ENCODE results near the gene MAML3.
A peak's percentile ranks its signal among the peaks of the same experiment; 100 is the strongest.

Gene MAML3

DNA sequence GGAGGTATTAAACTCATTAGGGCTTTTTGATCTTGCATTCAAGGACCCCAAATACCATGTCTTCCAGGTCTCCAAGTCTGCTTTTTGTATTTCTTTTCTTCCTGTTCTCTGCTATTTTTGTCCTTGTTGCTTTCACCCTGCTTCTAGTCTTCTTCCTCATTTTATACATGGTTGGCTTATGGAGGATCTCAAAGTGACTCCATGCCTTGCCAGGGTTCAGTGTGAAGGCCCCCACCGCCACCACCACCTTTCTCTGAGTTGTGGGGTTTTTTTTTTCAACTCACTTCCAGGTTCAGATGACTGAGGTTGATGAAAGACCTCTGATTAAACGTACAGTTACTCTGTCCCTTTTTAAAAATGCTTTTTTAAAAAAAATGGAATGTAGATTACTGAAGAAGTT lies 96.3 kb downstream of the MAML3 start:
- no peak for FAIRE-seq
- no peak for DNase-seq (ENCODE audit: insufficient read length, low spot score)
- TF ChIP-seq, protein P1, sequence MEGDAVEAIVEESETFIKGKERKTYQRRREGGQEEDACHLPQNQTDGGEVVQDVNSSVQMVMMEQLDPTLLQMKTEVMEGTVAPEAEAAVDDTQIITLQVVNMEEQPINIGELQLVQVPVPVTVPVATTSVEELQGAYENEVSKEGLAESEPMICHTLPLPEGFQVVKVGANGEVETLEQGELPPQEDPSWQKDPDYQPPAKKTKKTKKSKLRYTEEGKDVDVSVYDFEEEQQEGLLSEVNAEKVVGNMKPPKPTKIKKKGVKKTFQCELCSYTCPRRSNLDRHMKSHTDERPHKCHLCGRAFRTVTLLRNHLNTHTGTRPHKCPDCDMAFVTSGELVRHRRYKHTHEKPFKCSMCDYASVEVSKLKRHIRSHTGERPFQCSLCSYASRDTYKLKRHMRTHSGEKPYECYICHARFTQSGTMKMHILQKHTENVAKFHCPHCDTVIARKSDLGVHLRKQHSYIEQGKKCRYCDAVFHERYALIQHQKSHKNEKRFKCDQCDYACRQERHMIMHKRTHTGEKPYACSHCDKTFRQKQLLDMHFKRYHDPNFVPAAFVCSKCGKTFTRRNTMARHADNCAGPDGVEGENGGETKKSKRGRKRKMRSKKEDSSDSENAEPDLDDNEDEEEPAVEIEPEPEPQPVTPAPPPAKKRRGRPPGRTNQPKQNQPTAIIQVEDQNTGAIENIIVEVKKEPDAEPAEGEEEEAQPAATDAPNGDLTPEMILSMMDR (IDR thresholded peaks at IDR 0.05; ENCODE audit: insufficient read depth, missing control alignments) = no peak

DNA sequence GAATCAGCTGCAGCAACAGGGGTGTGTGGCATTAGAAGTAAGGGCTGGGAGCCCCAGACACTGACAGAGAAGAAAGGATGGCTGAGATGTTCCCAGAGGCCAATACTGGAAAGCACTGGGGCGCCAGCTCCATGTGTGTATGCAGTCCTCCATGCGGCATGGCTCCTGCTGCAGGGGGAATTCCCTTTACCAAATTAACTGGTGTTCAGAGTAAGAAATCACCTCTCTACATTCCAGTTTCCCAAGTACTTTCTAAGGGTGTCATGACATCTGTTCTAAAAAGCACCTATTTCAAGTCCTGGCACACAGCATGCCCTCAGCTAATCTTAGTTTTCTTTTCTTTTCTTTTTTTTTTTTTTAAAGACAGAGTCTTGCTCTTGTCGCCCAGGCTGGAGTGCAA lies 98.0 kb downstream of the MAML3 start:
- FAIRE-seq (no peak), DNase-seq (ENCODE audit: insufficient read length, low spot score) (no peak)
- TF ChIP-seq, protein P1 (IDR thresholded peaks at IDR 0.05; ENCODE audit: insufficient read depth, missing control alignments) = no peak

DNA sequence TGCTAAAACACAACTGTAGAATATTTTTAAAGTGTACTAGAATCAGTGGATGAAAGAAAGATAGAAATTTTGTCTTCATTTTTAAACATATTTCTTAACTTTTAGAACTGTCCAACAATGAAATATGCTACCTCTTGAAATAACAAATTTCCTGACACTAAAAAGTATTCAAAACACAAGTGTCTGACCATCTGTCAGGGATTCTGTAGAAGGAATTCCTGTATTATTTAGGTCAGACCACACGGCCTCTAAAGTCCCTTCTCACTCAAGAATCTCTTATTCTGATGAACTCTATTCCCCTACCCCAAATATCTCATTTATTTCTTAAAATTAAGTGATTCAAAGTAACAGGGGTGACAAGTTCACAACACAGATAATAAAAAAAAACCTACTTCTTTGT lies 99.1 kb downstream of the MAML3 start:
- TF ChIP-seq, protein P1 (IDR thresholded peaks at IDR 0.05; ENCODE audit: insufficient read depth, missing control alignments) = no peak
- FAIRE-seq = no peak
- DNase-seq (ENCODE audit: insufficient read length, low spot score) = no peak

DNA sequence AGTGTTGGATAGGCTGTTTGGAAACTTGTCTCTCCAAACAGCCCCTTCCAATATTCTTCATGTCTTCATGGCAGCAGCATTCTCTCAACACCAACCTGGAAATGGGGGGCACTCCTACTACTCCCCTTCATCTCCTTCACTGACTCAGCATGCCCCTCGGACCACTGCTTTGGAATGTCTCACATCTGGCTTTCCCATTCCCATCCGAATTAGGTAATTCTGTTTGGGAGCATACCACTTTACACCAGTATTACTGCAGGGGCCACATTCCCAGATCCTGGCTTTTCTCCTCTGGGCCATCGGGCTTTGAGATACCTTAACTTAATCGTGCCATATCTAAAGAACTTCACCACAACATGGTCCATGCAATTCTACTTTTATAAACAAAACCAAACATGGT lies 100.8 kb downstream of the MAML3 start:
- no peak for DNase-seq (ENCODE audit: insufficient read length, low spot score)
- no peak for FAIRE-seq
- TF ChIP-seq, protein P1 (IDR thresholded peaks at IDR 0.05; ENCODE audit: insufficient read depth, missing control alignments) = no peak

DNA sequence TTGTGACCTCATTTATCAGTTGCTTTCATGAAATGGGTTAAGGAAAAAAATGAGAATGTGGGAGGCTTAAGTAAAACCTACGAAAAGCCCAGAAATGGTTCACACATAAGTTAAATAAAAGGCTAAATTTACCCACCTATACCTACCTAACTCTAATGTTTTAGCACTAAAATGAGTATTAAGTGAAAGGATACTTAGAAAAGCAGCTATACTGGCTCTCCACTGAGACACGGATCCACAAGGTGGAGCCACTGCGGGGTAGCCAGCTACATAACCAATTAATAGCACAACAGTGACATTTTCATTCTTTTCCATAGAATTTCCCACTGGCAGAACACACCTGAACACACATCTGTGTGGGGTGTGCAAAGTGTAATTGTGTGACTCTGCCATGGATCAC lies 101.9 kb downstream of the MAML3 start:
- FAIRE-seq (peak; percentile 51), DNase-seq (ENCODE audit: insufficient read length, low spot score) (no peak)

DNA sequence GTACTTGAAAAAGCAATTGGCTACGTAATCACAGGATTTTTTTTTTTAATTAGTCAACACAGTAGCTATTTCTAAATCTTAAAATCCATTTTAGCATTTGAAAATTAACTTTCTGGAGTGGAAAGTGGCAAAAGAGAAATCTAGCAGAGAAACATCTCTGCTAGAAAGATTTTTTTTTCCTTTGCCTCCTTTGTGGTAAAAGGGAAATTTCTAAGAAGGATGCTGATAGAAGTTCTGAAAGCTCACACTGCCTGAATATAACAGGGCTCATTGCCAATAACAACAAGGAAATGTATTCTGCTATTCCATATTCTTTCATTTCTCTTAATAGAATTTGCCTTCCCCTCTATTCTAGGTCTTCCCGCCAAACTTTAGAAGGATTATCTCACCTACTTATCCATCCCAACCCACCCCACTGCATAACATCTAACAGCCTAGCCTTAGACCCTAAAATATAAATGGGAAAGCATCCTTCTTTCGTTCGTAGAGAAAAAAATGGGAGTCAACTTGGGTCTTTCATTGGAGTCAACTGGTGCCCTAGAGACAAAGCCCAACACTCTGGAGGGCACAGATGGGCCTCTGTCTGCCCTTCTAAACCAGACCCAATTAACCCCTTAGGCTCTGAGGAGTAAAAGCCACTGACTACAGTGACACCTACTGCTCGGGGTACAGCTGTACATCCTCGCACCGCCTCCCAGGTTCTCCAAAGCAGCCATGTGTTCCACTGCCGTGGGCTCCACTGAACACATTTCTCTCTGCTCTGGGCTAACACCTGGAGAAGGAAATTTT lies 103.9 kb downstream of the MAML3 start:
- TF ChIP-seq, protein P1 (IDR thresholded peaks at IDR 0.05; ENCODE audit: insufficient read depth, missing control alignments) = peak; percentile 80
- FAIRE-seq (peak; percentile 58), DNase-seq (ENCODE audit: insufficient read length, low spot score) (no peak)

More for the DNA sequence above, 101.9 kb downstream of the MAML3 start:
- TF ChIP-seq, protein P1 (IDR thresholded peaks at IDR 0.05; ENCODE audit: insufficient read depth, missing control alignments) = peak; percentile 65
